T-helper 1 cell (primary cell): ENCODE data around the gene MRPL57.
A peak's percentile ranks its signal among the peaks of the same experiment; 100 is the strongest.
"Not testable (repeated sequence)": the region's sequence is repeated elsewhere in the genome, so short reads cannot be mapped to it uniquely, and the experiment has no call there.

ENCODE experiments used
- DNase-seq, 5 donors: peaks; one replicate each; pipeline ENCODE4 v3.0.0-alpha.2; 2012 to 2020

Gene MRPL57

GRCh38 chr13:21197606-21198225, 21.3 kb downstream of the MRPL57 start:
- not testable (repeated sequence) for DNase-seq

GRCh38 chr13:21198391-21198790, 21.9 kb downstream of the MRPL57 start:
- not testable (repeated sequence) for DNase-seq

GRCh38 chr13:21201456-21202190, 25.2 kb downstream of the MRPL57 start:
- DNase-seq, result not testable (repeated sequence)

GRCh38 chr13:21202767-21203531, 26.5 kb downstream of the MRPL57 start:
- DNase-seq, result no peak

GRCh38 chr13:21208652-21209154, 32.2 kb downstream of the MRPL57 start:
- no peak for DNase-seq

- no peak for DNase-seq
These were observed 35.8 kb downstream of the MRPL57 start for GRCh38 chr13:21212138-21212775.

GRCh38 chr13:21215419-21215818, 39.0 kb downstream of the MRPL57 start:
- not testable (repeated sequence) for DNase-seq

GRCh38 chr13:21216332-21216731, 39.9 kb downstream of the MRPL57 start:
- no peak for DNase-seq

- peak in 1 of 5 donors; percentile 83 for DNase-seq
These were observed 42.0 kb downstream of the MRPL57 start for GRCh38 chr13:21218351-21219035.

GRCh38 chr13:21219036-21219381, 42.6 kb downstream of the MRPL57 start:
- no peak for DNase-seq

- DNase-seq, result peak in 1 of 5 donors; percentile 12
These were observed 43.3 kb downstream of the MRPL57 start for GRCh38 chr13:21219716-21220115.

GRCh38 chr13:21221268-21221667, 44.8 kb downstream of the MRPL57 start:
- no peak for DNase-seq

GRCh38 chr13:21225082-21225481, 48.6 kb downstream of the MRPL57 start:
- DNase-seq, result no peak

- no peak for DNase-seq
These were observed 49.6 kb downstream of the MRPL57 start for GRCh38 chr13:21225841-21226581.

- no peak for DNase-seq
These were observed 51.5 kb downstream of the MRPL57 start for GRCh38 chr13:21227917-21228316.
